ENCODE measurements around the gene TRMT61B.
A peak's percentile ranks its signal among the peaks of the same experiment; 100 is the strongest.

Gene TRMT61B

GRCh38 chr2:28810384-28811285 is 59.5 kb downstream of the TRMT61B start, which contains the start of gene SPDYA:
Gene SPDYA (plus strand): TSS chr2:28810834. CDS start chr2:28816015, 5,181 bp downstream.
- H3K4me3 ChIP-seq (ENCODE audit: low read depth, low read length) = peak within 1 kb of the TSS; percentile 58
- peak; percentile 80 for DNase-seq (ENCODE audit: low read depth)
- TF ChIP-seq CTCF (conservative IDR thresholded peaks at IDR 0.05; ENCODE audit: low read depth, low read length) = no peak

GRCh38 chr2:28809927-28810326 is 60.2 kb downstream of the TRMT61B start:
- H3K4me3 ChIP-seq (ENCODE audit: low read depth, low read length) = no peak overlapping the region
- TF ChIP-seq CTCF (conservative IDR thresholded peaks at IDR 0.05; ENCODE audit: low read depth, low read length) = no peak
- DNase-seq (ENCODE audit: low read depth) = no peak

- no peak for TF ChIP-seq CTCF (conservative IDR thresholded peaks at IDR 0.05; ENCODE audit: low read depth, low read length)
- DNase-seq (ENCODE audit: low read depth) = peak; percentile 52
- H3K4me3 ChIP-seq (ENCODE audit: low read depth, low read length) = no peak overlapping the region
Observed at GRCh38 chr2:28802975-28803429, 67.1 kb downstream of the TRMT61B start.

- peak; percentile 34 for DNase-seq (ENCODE audit: low read depth)
- TF ChIP-seq CTCF (conservative IDR thresholded peaks at IDR 0.05; ENCODE audit: low read depth, low read length) = no peak
- no peak overlapping the region for H3K4me3 ChIP-seq (ENCODE audit: low read depth, low read length)
Observed at GRCh38 chr2:28801726-28802125, 68.4 kb downstream of the TRMT61B start.
